B cell (primary cell): ENCODE data around the gene ARID4B. TPM values are rescaled to one million over a fixed set of nuclear protein-coding genes. Genes with fewer than 3 reads are reported as not detected.

ENCODE experiments used
- ATAC-seq: fragments of 200-7000 bp; cut with Tn5 transposase; one replicate; pipeline ENCODE4 v1.10.0; 2021; ENCODE audit warnings: low read depth, mild to moderate bottlenecking, moderate number of reproducible peaks, moderate library complexity
- CTCF ChIA-PET: fragments of 350-600 bp; sonication (Branson Sonifier 250); formaldehyde crosslinking; loops from one replicate; lab custom pipeline; 2021; ENCODE audit warnings: antibody characterized with exemption, inconsistent platforms; lab: Charles Lee
- POLR2A ChIA-PET: fragments of 350-600 bp; sonication (Branson Sonifier 250); formaldehyde crosslinking; loops from one replicate; lab custom pipeline; 2021; ENCODE audit warnings: antibody characterized with exemption; lab: Charles Lee
- DNase-seq: peaks from one replicate; pipeline ENCODE4 v3.0.0; 2013
- H2AFZ ChIP-seq: 2 replicates; pipeline ENCODE4 v1.6.1; 2012; ENCODE audit warnings: mild to moderate bottlenecking, low read depth, low read length; ENCODE audit not compliant: insufficient read depth, poor library complexity, severe bottlenecking
- H3K27ac ChIP-seq, 2 donors: 1 replicate in 1 of 2; 2 replicates in 1 of 2; pipeline ENCODE4 v1.5.1; 2012 to 2013; ENCODE audit warnings: low read length in 2 of 2, mild to moderate bottlenecking in 2 of 2, moderate library complexity in 1 of 2
- H3K27me3 ChIP-seq, 4 experiments: fragments of 200-600 bp in 1 of 4; sonication (generic) in 1 of 4; replicated peaks in 1 of 4; 1 replicate in 2 of 4; 2 replicates in 2 of 4; pipeline versions ENCODE4 v1.6.1 to v1.7.0; 2013 to 2016; ENCODE audit warnings: low read length in 3 of 4, mild to moderate bottlenecking in 2 of 4, mixed read lengths in 1 of 4, moderate library complexity in 1 of 4; ENCODE audit not compliant: insufficient read depth in 4 of 4, control insufficient read depth in 3 of 4; ENCODE audit errors: control extremely low read depth in 1 of 4
- H3K36me3 ChIP-seq, 2 experiments: replicated peaks in 1 of 2; 1 replicate in 1 of 2; 2 replicates in 1 of 2; pipeline versions ENCODE4 v1.6.1 to v1.7.1; 2013; ENCODE audit warnings: low read length in 1 of 2; ENCODE audit not compliant: insufficient read depth in 2 of 2, control insufficient read depth in 1 of 2; ENCODE audit errors: control extremely low read depth in 1 of 2, extremely low read depth in 1 of 2
- H3K4me1 ChIP-seq, 2 donors: fragments of 200-600 bp in 1 of 2; sonication (generic) in 1 of 2; 1 replicate in 1 of 2; 2 replicates in 1 of 2; pipeline versions ENCODE4 v1.5.1 to v1.6.1; 2013 to 2017; ENCODE audit warnings: low read length in 2 of 2; ENCODE audit not compliant: control insufficient read depth in 2 of 2, insufficient read depth in 2 of 2
- H3K4me2 ChIP-seq: replicated peaks from 2 replicates; pipeline ENCODE3; 2012; ENCODE audit warnings: mild to moderate bottlenecking, low read depth, low read length; ENCODE audit not compliant: poor library complexity, severe bottlenecking
- H3K4me3 ChIP-seq, 5 experiments: fragments of 200-600 bp in 1 of 5; sonication (generic) in 1 of 5; 1 replicate in 3 of 5; 2 replicates in 2 of 5; pipeline versions ENCODE4 v1.5.1 to v1.7.0; 2011 to 2016; ENCODE audit warnings: low read length in 4 of 5, mild to moderate bottlenecking in 4 of 5, low read depth in 2 of 5, control low read depth in 1 of 5, moderate library complexity in 1 of 5; ENCODE audit not compliant: insufficient read depth in 1 of 5; ENCODE audit errors: control extremely low read depth in 1 of 5, extremely low read depth in 1 of 5
- H3K79me2 ChIP-seq: fragments of 200-600 bp; sonication (generic); one replicate; pipeline ENCODE4 v1.6.0; 2016; ENCODE audit warnings: low read length; ENCODE audit not compliant: control insufficient read depth, insufficient read depth
- H3K9ac ChIP-seq: fragments of 200-600 bp; sonication (generic); 2 replicates; pipeline ENCODE4 v1.6.1; 2017; ENCODE audit warnings: mild to moderate bottlenecking, low read length, moderate library complexity
- H3K9me3 ChIP-seq, 3 donors: one replicate each; pipeline versions ENCODE4 v1.6.1 to v1.7.1; 2013; ENCODE audit warnings: low read length in 2 of 3; ENCODE audit not compliant: control insufficient read depth in 2 of 3, insufficient read depth in 1 of 3; ENCODE audit errors: control extremely low read depth in 1 of 3
- H4K20me1 ChIP-seq: 2 replicates; pipeline ENCODE4 v1.6.0; 2012; ENCODE audit warnings: mild to moderate bottlenecking, low read length; ENCODE audit not compliant: insufficient read depth, control insufficient read depth, poor library complexity, severe bottlenecking
- H3K27ac Mint-ChIP-seq: one replicate; pipeline ENCODE4 v1.8.0; 2021; ENCODE audit warnings: mixed read lengths
- H3K27me3 Mint-ChIP-seq: one replicate; pipeline ENCODE4 v1.8.0; 2021; ENCODE audit warnings: mixed read lengths
- H3K4me1 Mint-ChIP-seq: one replicate; pipeline ENCODE4 v1.8.0; 2021; ENCODE audit warnings: mixed read lengths
- H3K4me3 Mint-ChIP-seq: one replicate; pipeline ENCODE4 v1.8.0; 2021; ENCODE audit warnings: mixed read lengths
- H3K9me3 Mint-ChIP-seq: one replicate; pipeline ENCODE4 v1.8.0; 2022; ENCODE audit warnings: mixed read lengths; ENCODE audit not compliant: insufficient read depth
- CTCF ChIP-seq: fragments of 200-600 bp; IDR thresholded peaks from one replicate; pipeline ENCODE4 v1.8.0; 2022; ENCODE audit warnings: antibody characterized with exemption, mild to moderate bottlenecking
- EZH2 ChIP-seq: IDR thresholded peaks from 2 replicates; pipeline ENCODE4 v1.6.1; 2012; ENCODE audit warnings: borderline replicate concordance, low read depth, mild to moderate bottlenecking, moderate library complexity, low read length; ENCODE audit not compliant: insufficient read depth, poor library complexity, severe bottlenecking
- WGBS: methylation state at CpG from one replicate; pipeline ENCODE4 v1.1.5; 2013; ENCODE audit warnings: missing lambda C conversion rate; ENCODE audit not compliant: insufficient coverage; 5-methylcytosine and 5-hydroxymethylcytosine counted together
- intact Hi-C: fragments of 100-400 bp; cut with micrococcal nuclease; formaldehyde crosslinking; loops from one replicate; pipeline ENCODE4 v1.10.0; 2022
- polyA plus RNA-seq: library from polyadenylated mRNA; depleted of rRNA; stranded (reverse); fragments of >200 nt; gene quantifications from 2 replicates; pipeline ENCODE4 v1.2.3, GENCODE V29; 2012
- total RNA-seq, 2 donors: library from RNA; stranded (reverse); fragments of 120-200 nt in 1 of 2; gene quantifications; 1 replicate in 1 of 2; 2 replicates in 1 of 2; pipeline versions ENCODE4 v1.2.3 to v1.2.4, GENCODE V29; 2013 to 2022

ARID4B gene
- total and polyA plus RNA-seq, 2 donors (not counting 1 experiment from before 2014, with no cell fraction given): 13.2 to 110 TPM

GRCh38 chr1:235278915-235279292 lies 49.1 kb downstream of the ARID4B start:
- peak overlapping the region in 1 of 2 donors; percentile 46 for H3K27ac ChIP-seq
- H3K79me2 ChIP-seq: peaks cover 97% of the 10 kb centered on the region
- H3K27me3 ChIP-seq: no peaks in the 10 kb centered on the region
- WGBS: 96% methylated on average over 4 of the region's 5 CpGs
- TF ChIP-seq CTCF: no peak
- peak overlapping the region; percentile 6 for H3K4me2 ChIP-seq
- no peak overlapping the region for H3K4me3 ChIP-seq
- Mint-ChIP-seq H3K4me3 (no peak overlapping the region), H3K9me3 (no peaks in the 10 kb centered on the region), H3K27me3 (no peaks in the 10 kb centered on the region), H3K27ac (no peak overlapping the region), H3K4me1 (peaks cover 61% of the 10 kb centered on the region)
- no peak overlapping the region for H3K9ac ChIP-seq
- peaks cover 29 to 33% of the 10 kb centered on the region in 2 donors for H3K4me1 ChIP-seq
- intact Hi-C loops: loop anchor here (5.0 kb wide), 1 partner anchor 33 kb away; no protein-coding TSS in a partner anchor
- ChIA-PET CTCF (no interaction called here), POLR2A (no interaction called here)
- no peaks in the 10 kb centered on the region for H3K36me3 ChIP-seq
- ATAC-seq (no peak), DNase-seq (no peak)
- H3K9me3 ChIP-seq: no peaks in the 10 kb centered on the region
- H4K20me1 ChIP-seq: peaks cover 91% of the 10 kb centered on the region
- no peak overlapping the region for H2AFZ ChIP-seq

- H3K27ac ChIP-seq: peak overlapping the region in 1 of 2 donors; percentile 46
- H3K79me2 ChIP-seq: peaks cover 98% of the 10 kb centered on the region
- H3K4me2 ChIP-seq: peak overlapping the region; percentile 6
- no peak overlapping the region for H3K9ac ChIP-seq
- POLR2A ChIA-PET: no interaction called here
- TF ChIP-seq CTCF (no peak), EZH2 (no peak)
- Mint-ChIP-seq H3K4me3 (no peak overlapping the region), H3K27ac (peak overlapping the region; percentile 18), H3K4me1 (peaks cover 66% of the 10 kb centered on the region), H3K27me3 (no peaks in the 10 kb centered on the region), H3K9me3 (no peaks in the 10 kb centered on the region)
- no peak overlapping the region for H2AFZ ChIP-seq
- WGBS: 100% methylated on average over 1 of the region's 1 CpG
- ATAC-seq (no peak), DNase-seq (no peak)
- no peaks in the 10 kb centered on the region for H3K9me3 ChIP-seq
- H3K4me1 ChIP-seq: peaks cover 29 to 33% of the 10 kb centered on the region in 2 donors
- no peak overlapping the region for H3K4me3 ChIP-seq
- H3K27me3 ChIP-seq: no peaks in the 10 kb centered on the region
- intact Hi-C loops: loop anchor here (5.0 kb wide), 1 partner anchor 34 kb away; no protein-coding TSS in a partner anchor
- no peaks in the 10 kb centered on the region for H3K36me3 ChIP-seq
- CTCF ChIA-PET: no interaction called here
- peaks cover 89% of the 10 kb centered on the region for H4K20me1 ChIP-seq
Observed at GRCh38 chr1:235278233-235278914, 49.6 kb downstream of the ARID4B start.
